Activated T-cell treated with anti-CD3 and anti-CD28 coated beads for 24 hours (primary cell): ENCODE measurements around the gene CNN3.

Source experiments
- DNase-seq: peaks from one replicate; pipeline ENCODE4 v3.0.0-alpha.2; 2020; ENCODE audit warnings: low read depth

Gene CNN3

DNA sequence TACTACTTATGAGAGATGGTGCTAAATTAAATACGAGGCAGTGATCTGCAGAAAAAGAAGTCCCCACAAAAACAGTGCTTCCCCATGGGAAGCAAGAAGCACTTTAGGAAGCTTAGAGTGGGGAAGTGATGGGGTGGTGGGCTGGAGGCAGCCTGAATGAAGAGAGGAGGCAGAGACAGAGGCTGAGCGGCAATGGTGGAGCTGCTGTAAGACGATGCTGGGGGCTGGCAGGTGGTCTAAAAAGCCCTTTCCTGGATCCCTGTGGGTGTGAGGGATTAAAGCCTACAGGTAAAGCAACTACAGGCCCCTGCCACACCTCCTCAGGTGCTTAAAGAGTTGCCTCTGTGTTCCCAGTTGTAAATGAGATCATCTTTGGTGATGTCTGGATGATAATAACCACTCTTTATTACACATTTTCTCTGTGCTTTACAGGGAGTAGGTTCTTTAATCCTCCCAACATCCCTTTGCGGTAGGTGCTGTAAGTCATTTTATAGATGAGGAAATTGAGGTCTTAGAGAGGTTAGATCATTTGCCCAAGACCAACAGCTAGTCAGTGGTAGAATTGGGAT lies 39.2 kb downstream of the CNN3 start:
- no peak for DNase-seq

DNA sequence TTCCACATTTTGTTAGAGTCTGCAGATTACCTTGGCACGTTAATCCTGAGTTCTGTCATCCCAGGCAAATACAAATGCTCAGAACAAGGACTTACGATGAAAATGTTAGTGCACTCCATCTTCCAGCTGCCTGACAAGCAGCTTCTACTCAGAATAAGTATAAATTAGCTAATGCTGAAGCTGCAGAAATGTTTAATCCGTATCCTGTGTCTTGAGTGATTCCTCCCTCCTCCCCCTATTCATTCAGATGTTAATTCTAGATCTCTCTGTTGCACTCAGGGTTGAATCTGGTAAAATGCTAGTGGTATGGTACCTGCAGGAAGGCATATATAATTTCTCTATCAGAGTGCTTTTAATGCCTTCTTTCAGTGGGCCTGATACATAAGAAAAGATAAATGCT lies 39.8 kb downstream of the CNN3 start:
- DNase-seq, result no peak

DNA sequence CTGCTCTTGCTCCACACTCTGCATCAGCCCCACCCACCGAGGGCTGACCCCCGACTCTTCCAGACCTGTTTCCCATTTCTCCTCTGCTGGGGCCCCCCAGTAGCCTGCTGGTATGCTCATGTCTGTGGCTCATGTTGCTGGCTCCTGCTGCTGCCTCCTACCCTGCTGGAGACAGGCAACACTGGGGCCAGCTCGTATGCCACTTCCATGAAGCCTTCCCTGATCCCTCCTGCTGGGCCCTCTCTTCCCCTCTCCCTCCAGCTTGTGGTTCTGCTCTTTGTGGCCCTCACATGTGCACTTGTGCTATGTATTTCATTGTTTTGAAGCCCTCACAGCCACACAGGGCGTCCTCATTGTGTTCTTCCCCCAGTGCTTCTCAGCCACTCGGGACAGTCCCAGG lies 40.5 kb downstream of the CNN3 start:
- no peak for DNase-seq

DNA sequence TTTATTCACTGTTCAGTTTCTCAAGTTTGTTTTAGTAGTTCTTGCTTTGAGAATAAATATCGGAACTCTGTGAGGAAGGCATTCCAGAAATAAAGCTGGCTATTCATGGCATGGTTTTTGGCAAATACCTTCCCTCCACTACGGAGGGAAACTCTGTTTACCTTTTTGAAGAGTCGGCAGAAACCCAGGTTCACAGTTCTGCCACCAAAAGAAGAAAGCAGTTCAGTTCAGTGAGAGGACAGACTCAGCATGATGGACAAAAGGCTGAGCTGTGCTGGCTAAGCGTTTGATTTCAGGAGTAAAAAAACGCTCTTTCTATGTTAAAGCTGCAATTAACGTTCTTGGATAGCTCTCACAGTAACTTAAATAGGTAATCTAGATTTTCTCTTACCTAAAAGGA lies 42.4 kb downstream of the CNN3 start:
- no peak for DNase-seq

DNA sequence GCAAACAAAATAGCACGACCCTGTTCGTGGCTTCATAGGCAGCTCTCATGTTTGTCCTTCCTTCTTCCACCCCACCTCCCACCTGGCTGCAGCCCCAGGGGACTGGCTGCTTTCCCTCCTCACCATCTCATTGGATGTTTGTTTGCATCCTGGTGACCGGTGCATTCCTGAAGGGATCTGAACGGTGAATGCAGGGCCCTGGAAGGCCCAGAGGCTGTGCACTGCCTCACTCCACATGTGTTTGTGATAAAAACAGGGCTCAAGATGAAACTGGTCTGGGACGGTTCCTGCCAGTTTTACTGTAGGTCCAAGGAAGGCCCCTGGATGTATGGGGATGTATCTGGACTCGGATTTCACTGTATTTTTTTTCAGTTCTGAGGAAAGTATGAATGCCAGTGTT lies 42.8 kb downstream of the CNN3 start:
- DNase-seq, result no peak

DNA sequence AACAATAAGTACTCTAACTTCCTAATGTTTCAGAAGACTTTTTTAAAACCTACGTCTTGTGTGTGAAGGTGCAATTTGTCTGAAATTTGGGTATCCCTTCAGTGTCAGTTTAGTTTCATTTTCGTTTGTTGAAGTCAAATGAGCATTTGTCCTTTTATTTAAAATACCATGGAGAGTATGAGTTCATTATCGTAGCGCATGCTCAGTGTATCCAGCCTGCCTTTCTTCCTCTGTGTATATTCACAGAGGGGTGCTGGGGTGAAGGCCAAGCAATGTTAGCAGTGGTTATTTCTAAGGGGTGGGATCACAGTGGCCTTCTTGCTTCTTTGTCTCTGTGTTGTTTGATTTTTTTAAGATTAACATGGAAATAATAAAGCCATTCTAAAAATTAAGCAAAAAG lies 43.2 kb downstream of the CNN3 start:
- no peak for DNase-seq

DNA sequence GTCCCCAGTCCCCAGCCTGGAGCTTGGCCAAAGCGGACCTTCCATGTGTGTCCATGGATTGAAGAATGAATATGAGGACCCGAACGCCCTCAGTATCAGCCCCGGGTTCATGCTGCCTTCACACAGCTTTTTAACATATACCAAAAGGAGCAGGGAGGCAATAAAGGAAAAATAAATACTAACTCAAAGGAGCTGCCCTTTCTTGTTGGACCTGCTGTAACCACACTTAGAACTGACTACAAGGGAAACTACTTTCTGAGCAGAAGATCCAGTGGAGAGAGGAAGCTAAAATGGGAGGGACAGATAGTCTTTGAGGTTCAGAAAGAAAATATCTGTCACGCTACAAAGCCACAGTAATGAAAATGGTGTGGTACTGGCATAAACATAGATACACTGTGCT lies 48.6 kb downstream of the CNN3 start:
- DNase-seq, result no peak

DNA sequence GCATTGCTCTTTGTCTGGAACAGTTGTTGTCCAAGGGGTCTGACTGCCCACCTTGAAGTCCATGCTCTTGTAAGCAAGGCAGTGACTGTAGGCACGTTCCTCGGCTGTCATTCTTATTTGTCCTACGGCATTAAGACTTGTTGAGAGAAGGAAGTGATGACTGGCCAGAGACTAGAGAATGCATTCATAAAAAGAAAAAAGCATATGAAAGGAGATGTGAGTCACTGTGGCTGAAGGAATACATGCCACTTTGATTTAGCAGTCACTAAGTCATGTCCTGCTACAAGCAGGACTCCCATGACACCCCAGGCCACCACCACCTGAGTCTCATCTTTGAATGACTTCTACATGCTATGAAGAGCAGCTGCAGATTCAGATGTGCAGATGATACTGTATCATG lies 50.5 kb downstream of the CNN3 start:
- DNase-seq, result no peak

DNA sequence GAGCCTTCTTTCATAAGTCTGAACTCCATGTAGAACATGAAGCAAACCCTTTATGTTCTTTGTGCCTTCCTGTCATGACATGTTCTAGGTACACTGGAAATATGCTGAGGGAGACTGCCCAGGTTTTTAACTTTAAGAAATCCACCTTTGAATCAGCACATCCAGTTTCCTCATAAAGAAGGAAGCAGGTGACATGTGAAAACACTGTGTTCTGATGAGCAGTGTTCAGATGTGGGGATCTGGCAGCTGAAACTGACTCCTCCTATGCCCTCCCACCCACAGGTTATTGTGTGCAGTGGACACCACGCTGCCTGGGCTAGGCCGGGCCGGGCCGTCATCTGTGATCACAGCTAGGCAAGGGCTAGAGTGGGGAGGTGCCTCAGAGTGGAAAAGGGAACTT lies 51.1 kb downstream of the CNN3 start:
- DNase-seq, result no peak

DNA sequence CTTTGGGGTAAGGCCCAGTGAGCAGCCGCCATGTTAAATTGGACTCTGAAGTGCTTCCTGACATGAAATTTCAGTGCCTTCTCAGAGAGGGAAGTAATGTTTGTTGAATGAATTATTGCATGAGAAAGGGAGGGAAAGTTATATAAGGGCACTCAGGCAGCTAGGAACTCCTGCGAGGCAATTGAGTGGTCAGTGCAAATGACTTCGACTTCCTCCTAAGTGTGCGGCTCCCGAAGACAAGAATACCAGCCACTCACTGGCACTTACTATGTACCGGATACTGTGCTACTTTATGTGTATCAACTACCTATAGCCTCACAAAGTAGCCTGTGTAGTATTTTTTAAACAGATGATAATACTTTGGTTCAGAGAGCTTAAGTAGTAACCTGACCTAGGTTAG lies 52.5 kb downstream of the CNN3 start:
- no peak for DNase-seq

DNA sequence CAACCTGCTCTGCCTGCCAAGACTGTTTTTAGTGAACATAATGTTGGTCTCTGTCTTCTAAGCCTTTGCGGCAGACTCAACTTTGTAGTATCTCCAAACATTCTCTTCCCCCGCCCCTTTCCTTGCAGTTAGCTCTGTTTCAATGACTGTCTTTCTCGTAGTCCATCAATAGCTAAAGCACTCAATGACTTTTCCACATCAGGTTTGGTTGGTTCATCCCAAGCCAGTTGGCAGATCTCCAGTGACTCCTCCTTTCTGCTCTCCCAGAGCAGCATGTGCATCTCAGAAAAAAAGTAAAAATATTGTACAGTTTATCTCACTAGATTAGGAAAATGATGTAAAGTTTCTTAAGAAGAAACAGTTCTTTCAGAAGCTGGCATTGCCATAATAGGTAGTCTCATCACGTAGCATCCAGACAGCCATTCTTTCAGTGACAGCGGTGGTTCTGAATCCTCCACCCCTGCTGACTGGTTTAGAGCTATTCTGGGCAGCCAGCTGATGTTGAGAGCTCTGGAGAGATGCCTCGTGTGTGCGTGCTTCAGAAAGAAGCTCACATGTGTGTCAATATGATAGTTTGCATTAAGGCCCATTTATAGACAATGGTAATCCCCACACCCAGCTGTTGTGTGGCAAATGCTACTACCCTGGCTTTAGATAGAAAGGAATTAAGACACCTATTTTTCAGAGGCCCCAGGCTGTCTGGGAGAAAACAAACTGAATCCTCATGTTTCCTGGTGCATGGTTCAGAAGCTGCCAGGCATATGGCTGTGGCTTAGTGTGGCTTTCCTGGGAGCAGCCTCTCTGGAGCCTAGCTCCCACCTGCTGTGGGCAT lies 53.2 kb downstream of the CNN3 start:
- no peak for DNase-seq

DNA sequence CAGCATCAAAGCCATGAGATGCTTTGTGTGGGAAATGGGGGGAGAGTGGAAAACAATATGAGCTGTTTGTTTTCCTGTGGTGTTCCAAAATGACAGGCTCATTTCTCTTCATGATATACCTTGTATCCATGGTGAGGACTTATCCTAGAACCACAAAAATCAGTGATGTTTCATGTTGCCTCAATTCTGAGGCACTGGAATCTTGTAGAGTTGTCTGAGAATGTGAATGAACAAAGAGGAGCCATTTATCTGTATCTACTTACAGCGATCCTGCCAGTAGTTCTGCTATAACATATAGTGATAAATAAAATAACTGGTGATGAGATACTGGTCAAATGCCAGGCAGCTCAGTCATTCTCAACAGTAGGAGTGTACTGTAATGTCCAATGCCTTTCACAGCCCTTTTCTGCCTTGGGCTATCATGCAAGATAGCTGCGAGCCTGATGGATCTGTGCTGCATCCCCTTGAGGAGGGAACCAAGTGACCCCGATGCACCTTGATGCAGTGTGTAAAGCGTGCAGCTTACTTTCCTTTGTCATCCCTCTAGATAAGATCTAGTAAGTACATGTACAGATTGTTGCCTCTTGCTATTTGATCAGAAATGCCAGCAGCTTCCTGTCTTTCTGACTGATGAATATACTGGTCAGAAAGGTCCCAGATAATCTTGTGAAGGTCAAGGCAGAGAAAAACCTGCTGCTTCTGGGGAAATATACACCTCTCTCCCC lies 54.0 kb downstream of the CNN3 start:
- no peak for DNase-seq

DNA sequence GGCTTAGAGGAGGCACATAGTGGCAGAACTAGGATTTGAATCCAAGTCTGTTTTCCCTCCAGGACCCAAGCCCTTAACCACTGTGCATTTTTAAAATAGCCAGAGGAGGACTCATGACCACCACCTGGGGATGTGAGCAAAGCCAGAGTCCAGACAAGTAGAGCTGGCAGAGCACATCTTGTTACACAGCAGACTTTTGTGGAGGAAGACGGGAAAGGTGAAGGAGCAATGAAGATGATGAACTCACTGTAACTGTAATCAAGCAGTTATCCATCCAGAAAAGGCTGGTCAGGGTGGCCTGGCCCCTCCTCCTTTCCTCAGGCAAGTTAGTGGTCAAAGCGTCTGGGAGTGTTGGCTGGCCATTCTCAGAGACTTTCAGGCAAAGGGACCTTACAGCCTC lies 55.9 kb downstream of the CNN3 start:
- DNase-seq, result no peak

DNA sequence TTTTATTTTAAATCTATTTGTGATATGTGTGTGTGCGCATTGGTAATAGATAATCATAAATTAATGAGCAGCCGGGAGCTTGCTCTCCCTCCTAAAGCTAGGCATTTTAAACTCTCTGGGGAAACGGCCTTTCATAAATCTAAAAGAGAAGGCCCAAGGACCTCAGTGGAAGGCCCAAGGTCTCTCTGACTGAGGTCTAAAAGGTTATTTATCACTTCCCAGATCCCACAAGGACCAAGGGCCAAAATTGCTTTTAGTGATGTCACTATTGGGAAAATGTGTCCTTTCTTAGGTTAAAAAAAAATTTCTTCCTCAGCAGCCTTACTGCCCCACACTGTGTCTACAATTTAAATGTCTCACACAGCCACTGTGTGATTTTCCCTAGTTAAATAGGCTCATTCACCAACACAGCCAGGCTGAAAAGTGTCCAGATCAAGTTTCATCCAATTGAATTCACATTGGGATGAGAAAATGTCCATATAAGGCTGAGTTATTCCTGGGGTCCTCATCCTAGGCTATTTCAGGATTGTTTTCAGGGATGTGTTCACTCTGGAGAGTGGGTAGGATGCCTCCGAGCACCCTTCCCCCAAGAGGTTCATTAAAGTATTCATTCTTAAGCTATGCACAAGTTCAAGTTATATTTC lies 60.6 kb downstream of the CNN3 start:
- no peak for DNase-seq

DNA sequence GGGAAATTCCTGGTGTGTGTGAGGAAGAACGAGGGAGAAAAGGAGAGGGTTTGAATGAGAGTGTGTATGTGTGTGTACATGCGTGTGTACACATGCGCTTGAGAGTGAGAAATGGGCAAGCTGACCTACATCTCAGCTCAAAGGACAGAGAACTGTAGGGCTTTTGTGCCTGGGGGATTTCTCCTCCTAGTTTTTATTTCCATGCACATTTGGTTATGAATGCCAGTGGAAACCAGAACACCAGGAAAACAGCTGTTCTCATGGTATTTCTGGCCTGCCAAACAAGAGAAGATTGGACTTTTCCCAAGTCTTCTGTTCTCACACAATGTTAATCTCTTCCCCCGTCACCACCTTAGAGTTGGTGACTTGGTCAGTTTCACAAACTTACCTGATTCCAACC lies 61.5 kb downstream of the CNN3 start:
- no peak for DNase-seq

DNA sequence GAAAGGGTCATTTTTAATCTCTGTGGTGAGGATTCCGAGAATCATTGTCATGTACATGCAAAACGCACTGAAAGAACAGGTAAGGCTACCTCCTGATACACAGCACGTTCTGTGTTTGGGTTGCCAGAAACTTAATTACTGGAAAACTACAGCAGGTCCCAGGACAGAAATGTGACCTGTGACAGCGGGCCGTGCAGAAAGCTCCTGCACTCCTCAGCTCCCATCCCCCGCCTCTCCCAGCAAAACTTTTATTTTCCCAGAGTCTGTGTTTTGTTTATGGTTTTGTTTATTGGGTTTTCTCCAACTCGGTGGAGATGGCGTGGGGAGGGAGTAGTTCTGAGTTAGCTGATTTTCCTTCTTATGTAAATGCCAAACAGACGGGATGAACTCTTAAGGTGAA lies 62.1 kb downstream of the CNN3 start:
- DNase-seq, result no peak

DNA sequence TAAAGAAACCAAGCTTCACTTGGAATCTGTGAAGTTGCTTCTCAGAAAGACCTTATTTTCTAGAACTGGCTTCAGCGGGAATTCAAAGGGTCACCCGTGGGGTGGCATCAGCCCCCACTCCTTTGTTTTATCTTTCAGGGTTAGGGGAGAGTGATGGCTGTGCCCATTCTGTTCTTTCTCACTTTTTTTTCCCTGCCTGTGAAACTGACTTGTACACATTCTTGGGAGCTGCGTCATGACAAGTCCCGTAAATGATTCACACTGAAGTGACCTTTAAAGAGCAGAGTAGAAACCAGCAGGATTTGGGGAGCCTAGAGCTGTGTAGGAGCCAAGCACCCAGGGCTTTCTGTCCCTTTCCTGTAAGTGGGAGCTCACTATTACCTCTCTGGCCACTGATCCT lies 63.0 kb downstream of the CNN3 start:
- no peak for DNase-seq

DNA sequence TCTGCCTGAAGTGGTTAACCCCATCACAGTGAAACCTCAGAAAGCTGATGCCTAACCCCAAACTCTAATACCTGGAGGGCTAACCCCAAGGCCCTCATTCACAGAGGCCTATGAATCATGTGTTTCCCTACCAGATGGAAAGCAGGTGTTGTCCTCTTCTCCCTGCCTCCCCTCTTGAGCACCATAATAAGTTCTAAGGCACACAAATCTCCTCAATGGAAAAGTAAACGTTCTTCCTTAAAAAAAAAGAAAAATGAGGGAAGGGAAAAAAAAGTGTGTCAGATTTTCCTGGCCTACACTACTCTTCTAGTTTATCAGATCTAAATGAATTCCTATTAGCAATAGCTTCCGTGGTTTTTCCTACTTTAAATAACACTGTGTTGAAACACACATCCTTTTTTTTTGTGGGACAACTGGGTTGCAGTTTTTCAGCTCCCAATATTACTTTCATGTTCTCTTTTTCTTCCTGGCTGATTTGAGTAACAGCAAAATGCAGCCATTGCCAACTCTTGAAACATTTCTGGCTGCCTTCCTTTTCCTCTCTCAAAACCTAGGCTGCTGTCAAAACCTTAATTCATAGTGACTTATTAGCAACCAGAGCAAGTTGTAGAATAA lies 63.5 kb downstream of the CNN3 start:
- DNase-seq, result no peak

DNA sequence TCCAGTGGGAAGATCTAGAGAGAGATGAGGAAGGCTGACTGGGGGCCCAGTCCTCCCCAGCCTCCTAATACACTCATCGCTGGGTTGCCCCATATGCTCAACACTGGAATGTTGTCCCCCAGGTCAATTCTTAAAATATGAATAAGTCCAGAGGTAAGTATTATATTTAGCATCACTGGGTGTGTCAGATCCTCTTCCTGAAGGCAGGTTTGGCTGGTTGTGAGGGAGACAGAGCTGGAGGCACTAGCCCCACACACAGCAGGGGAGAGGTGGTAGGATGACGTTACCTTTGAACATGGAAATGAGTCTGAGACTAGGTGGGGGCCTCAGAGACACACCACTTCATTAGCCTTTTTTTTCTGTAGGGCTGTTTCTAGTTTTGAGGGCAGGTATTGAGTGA lies 64.2 kb downstream of the CNN3 start:
- DNase-seq, result no peak

DNA sequence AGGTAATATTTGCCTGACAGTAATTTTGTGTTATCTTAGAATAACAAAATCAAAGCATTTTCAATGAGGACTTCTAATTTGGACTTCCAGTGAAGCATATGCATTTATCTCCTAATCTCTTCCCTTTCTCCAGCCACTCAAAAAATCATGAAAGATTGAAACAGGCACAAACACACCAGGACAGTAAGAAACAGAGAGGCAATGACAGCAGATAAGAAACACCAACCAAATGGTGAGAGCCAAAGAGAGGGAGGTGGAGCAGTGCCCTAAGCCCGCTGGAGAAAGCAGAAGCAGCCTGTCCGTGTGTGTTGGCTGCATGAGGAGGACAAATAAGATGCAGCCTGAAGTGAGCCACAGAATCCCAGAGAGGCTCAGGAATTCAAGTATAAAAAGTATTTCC lies 67.7 kb downstream of the CNN3 start:
- no peak for DNase-seq

DNA sequence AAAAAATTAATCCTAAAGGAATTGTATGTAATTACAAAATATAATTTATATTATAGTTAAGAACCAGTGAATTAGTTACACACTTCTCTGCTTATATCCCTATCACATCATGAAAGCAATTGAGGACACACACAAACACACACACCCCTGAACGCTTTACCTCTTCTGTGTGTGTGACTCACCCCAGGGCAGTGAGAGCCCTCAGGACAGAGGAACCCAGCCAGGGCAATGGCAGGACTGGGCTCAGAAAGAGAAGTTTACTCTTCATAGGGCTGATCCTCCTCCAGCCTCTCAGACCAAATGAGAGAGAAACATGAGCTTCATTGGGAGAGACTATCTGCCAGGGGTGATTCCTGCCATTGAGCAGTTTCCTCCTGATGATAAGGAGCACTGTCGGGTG lies 68.6 kb downstream of the CNN3 start:
- no peak for DNase-seq

DNA sequence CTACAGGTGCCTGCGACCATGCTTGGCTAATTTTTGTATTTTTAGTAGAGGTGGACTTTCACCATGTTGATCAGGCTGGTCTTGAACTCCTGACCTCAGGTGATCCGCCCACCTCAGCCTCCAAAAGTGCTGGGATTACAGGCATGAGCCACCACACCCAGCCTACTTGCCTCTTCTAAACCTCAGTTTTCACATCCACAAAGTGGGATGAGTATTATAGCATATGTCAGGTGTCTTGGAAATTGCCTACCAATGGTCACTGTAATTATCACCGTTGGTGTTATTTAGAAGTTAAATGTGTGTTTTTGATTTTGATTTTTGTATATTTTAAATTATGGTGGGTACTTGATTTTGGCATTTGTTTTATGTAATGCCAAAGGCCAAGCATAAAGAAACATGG lies 70.0 kb downstream of the CNN3 start:
- DNase-seq, result no peak

DNA sequence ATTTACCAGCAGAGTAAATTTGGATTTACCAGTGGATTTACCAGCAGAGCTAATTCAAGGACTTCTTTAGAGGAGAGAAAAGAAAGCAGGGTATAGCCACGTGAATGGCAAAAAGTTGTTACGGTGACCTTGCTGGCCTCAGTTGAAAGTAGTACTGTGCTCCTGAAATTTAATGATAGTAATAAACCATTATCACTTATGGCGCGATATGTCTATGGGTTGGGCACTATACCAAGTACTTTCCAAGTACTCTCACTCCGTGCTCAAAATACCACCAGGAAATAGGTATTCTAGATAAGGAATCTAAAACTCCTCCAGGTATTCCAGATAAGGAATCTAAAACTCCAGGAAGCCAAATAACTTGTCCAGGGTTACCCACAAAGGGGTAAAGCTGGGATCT lies 70.9 kb downstream of the CNN3 start:
- no peak for DNase-seq
